Stimulated activated CD8-positive, alpha-beta memory T cell treated with anti-CD3 and anti-CD28 coated beads, Interleukin-12 subunit alpha, Interleukin-12 subunit beta, amount 100 ng/mL, for 1 hour (primary cell): ENCODE measurements around the gene OVCH1.

Experiments
- DNase-seq: peaks from one replicate; pipeline ENCODE4 v3.0.0-alpha.2; 2020; ENCODE audit warnings: low read depth

Gene OVCH1, protein sequence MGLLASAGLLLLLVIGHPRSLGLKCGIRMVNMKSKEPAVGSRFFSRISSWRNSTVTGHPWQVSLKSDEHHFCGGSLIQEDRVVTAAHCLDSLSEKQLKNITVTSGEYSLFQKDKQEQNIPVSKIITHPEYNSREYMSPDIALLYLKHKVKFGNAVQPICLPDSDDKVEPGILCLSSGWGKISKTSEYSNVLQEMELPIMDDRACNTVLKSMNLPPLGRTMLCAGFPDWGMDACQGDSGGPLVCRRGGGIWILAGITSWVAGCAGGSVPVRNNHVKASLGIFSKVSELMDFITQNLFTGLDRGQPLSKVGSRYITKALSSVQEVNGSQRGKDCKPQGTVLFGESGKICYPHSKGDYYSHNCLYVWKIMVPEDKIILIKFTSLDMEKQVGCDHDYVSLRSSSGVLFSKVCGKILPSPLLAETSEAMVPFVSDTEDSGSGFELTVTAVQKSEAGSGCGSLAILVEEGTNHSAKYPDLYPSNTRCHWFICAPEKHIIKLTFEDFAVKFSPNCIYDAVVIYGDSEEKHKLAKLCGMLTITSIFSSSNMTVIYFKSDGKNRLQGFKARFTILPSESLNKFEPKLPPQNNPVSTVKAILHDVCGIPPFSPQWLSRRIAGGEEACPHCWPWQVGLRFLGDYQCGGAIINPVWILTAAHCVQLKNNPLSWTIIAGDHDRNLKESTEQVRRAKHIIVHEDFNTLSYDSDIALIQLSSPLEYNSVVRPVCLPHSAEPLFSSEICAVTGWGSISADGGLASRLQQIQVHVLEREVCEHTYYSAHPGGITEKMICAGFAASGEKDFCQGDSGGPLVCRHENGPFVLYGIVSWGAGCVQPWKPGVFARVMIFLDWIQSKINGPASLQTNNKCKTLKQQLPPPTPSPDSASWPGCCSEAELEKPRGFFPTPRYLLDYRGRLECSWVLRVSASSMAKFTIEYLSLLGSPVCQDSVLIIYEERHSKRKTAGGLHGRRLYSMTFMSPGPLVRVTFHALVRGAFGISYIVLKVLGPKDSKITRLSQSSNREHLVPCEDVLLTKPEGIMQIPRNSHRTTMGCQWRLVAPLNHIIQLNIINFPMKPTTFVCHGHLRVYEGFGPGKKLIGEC

DNA sequence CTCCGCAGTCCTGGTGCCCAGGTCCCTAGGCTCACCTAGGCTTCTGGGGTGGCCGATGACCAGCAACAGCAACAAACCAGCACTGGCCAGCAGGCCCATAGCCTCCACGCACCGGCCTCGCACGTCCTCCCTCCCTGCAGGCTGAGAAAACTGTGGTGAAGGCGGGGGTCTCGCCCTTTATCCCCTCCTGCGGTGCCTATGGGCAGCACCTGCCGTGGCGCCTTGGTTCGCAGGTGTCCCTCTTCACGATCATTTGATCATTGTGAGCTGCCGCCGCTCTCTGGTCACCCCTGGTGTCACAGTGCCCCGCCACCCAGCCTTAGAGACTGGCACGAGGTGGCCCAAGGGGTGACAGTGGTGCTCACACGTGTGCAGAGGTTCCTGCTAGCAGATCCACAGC is at the start of gene OVCH1:
OVCH1 (minus strand) TSS at position 99 of the 400 bp plus-strand sequence; CDS start at position 99, 0 bp downstream.
- no peak for DNase-seq

DNA sequence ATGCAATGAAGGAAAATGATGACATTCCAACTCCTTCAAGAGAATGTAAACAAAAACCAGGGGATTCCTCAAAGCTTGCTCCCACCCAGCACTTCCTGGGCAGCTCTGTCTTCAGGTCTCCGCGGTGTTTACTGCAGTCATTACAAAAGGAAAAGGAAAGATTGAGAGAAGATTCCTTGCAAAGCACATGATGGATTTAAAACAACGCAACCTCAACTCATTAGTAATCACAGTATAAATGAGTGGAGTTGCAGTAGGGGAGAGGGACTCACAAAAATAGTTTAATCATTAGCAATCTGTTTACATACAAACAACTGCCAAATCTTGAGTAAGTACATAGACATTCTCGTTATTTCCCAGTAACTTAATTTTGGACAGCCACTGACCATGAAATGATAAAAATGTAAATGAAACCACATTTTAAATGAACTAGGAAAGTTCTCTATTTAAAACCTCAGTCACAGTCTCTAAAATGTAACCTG is 49.7 kb upstream of the OVCH1 start:
- DNase-seq = no peak

DNA sequence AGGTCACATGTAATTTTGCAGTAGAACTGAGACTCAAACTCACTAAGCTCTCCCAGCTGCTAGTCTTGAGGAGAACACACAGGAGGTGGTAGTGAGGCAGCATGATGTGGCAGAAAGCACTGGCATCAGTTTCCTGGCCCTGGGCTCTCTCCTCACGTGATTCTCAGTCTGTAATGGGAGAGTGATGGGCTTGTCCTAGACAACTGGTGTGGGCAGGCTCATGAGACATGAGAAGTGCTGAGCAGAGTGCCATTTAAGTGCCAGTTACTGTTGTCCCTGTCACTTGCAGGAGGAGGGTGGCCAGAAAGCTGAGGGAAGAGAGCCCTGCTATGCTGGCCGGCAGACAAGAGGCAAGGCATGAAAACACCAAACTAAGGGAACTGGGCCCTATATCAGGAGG is 48.5 kb upstream of the OVCH1 start:
- DNase-seq = no peak

DNA sequence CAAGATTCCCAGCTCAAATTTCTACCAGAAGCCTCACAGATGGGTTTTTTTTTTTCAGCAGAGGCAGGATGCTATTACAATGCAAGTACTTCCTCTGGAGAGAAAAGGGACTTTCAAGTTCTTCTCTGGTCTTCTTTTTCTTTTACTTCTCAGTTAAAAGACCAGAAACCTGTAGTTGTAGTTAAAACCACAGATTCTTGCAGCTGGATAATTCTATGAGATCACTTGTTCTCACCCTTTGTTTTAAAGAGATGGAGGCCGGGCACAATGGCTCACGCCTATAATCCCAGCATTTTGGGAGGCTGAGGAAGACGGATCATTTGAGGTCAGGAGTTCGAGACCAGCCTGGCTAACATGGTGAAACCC is 47.6 kb upstream of the OVCH1 start:
- DNase-seq = no peak

DNA sequence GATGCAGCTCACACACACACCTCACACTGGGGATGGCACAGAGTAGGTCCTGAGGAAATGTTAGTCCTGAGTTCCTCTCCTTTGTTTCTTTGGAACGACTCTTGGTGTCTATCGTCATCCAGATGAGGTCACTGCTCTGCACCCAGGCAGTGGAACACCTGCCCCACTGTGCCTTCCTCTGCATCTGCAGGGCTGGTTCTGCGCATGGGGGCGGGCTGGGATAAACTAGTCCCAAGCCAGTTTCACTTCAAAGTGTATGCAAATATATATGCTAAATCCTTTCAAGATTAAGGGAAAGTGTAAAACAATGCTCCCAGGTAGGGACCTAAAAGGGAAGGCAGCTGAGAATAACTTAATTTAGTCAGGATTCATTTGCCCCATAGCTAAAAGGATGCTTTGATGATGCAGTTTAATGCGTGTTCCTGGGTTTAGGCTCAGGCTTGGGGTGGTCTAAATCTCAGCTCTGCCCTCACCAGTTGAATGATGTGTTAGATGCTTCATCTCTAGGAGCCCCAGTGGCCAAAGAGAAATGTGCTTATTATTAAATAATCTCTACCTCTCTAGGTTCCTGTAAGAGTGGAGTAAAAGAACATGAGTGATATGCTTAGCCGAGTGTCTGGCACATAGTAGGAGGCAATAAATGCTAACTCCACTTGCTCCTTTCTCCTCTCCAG is 47.1 kb upstream of the OVCH1 start:
- DNase-seq = no peak

DNA sequence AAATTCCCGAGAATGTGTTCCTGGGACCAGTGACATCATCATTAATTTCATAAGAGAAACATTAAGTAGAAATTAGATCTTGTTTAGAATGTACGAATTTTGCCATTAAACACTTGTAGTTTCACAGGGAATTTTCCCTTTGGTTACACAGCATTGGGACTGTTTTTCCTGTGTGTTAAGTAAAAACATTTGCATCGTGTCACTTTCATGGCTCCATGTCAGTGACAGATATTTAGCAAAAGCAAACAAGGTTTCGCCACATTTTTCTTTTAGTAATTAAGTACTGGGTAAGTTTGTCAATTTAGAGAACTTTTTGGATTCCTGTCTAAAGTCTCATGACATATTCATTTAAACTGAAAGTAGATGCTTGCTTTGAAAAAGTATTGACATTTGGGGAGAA is 45.5 kb upstream of the OVCH1 start:
- DNase-seq = no peak

DNA sequence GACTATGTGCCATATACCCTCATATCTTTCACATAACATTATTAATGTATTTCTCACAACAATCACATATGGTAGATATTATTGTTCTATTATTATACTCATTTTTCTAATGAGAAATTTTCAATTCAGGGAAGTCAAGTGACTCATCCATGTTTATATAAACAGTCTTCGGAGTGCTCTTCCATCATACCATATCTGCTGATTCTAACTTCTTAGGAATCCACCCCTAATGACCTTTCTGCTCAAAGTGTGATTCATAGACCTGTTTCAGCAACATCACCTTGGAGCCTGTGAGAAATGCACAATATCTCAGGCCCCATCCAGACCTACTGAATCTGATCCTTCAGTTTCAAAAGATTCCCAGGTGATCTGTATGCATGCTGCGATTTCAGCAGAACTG is 39.8 kb upstream of the OVCH1 start:
- no peak for DNase-seq

DNA sequence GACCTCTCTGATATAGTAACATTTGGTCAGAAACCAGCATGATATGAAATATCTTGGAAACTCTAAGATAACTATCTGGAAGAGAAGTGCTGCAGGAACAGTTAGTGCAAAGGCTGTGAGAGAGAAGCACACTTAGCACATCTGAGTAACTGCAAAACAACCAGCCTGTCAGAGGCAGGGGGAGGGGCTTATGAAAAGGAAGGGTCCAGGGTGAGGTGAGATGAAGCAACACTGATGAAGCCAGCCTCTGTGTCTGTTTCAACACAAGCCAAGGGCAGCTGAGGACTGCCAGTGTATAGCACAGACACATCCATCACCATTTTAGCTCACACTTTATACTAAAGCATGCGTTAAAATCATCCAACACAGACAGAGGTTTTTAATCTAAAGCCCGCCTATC is 37.4 kb upstream of the OVCH1 start:
- no peak for DNase-seq

DNA sequence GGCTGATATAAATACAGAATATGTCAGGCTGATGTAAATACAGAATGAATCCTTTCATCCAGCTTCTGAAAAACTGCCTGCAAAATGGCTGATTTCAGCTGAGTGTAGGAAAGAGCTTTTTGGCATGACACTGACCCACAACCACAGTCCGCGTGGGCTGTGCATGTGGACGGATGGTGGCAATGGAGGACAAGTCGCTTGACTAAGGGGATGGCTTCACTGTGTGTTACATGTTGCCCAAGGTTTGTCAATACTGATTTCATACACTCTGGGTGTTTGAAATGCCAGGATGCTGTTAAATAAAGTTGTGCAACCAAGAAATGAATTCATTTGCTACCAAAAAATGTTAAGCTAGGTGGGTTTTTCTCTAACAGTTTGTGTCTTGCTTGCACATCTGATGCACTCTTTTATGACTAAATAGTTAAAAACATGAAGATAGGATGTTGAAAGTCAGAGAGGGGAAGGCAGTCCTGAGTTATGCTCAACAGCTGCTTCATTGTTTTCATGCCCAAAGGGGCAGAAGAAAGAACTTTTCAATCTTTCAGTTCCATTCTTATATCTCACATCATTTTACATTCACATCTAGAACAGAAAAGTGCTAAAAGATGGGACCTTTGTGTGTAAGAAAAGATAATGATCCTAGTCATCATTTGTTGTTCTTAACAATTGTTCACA is 36.5 kb upstream of the OVCH1 start:
- no peak for DNase-seq

DNA sequence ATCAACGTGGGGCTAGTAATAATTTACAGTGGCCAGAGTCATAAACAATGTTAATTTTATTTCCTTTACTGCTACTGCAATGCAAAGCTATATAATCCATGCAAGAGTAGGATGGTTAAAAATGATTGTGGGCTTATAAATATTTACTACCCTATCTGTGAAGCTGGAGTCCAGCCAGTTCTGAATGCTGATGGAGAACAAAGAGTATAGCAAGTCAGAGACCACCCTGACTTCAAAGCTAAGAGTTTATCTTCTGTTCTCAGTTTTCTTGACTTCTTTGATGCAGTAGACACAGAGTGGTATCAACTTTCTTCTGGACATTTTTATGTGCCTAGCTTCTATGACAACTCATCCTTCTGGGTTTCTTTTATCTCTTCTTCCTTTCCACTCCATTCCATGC is 34.0 kb upstream of the OVCH1 start:
- no peak for DNase-seq

DNA sequence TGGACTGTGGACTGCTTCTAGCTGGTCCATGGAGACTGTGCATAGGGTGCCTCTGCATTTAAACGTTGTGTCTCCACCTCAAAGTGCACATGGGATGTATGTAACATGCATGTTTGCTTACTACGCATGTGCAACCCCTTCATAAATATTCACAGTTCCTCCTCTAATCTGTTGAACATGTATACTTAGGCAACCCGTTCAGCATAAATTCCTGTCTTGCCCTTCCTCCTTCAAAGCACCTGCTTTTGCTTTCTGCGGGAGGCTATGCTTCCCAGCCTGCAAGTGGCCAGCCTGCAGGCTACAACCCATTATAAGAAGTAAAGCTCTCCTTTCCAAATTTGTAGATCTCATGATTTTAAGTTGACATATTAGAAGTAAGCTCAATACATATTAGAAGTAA is 33.0 kb upstream of the OVCH1 start:
- DNase-seq = no peak

DNA sequence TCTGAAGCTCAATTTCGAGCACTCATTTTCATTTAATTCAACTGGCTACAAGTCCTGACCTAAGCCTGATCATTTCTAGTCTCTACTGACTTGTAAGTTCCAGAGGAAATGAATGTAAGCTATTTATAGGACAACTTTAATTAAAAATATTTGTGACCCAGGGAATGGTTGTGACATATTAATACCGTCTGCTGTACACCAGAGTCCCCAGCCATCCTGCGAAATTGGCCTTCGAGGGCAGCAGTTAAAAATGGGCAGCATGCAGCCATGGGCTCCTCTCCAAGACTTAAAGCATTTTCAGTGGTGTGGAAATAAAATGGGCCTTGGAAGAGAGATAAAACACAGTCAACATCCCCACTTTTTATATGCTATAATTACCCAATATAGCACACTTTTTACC is 30.7 kb upstream of the OVCH1 start:
- no peak for DNase-seq

DNA sequence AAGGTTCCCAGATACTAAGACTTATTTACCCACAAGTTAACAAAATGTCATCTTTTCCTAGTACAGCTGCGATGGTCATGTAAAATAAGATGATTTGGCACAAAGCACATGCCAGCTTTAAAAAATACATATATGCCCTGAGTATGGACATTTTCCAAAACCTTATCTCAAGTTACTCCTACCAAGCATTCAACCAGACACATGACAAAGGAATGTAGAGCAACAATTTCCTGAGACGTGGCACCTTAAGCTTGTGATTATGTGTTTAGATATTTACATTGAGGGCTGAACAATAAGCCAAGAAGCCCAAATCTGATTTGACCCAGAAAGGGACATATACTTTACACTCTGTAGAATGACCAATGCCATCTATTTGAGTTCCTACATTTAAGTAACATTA is 24.5 kb upstream of the OVCH1 start:
- no peak for DNase-seq

DNA sequence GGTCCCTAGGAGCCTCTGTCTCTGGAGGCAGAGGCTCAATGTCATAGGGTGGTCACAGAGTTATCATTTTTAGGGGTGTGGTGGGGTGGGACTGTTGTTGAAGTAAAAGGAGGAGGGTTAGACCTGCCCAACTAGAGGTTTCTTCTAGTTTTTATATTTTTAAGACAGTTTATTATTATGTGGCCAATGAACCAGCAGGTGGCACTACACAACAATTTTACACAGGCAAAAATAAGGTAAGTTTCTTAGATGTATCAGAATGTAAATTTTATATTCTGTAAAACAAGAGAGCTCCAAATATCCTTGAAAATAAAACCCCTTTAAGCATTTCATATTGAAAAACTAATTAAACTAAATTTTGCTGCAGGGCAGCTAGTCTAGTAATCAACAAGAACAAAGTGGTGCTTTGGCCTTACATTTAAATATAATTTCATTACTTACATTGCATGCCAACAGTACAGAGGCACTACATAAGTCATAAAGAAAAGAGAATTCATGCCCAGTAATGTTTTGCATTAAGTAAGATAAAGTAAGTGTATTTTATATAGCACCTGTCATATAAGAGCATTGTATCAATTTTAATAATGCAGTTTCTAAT is 22.2 kb upstream of the OVCH1 start:
- DNase-seq = no peak

DNA sequence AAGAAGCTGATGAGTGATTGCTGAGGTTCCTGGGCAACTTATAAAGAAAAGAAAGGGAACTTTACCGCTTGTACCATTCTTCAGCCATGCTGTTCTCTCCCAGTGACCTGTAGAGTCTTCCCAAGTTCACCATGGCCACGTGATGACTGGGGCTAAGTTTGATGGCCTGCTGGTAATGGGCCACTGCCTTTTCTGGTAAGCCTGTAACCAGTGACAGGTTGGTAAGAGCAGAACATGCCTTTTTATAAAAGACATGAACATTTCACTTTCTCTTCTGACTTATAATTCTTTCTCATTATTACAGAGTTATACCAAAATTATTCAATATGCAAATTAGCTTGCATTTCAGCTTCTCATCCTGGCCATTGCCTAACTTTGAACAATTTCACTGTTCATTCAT is 20.9 kb upstream of the OVCH1 start:
- DNase-seq = no peak

DNA sequence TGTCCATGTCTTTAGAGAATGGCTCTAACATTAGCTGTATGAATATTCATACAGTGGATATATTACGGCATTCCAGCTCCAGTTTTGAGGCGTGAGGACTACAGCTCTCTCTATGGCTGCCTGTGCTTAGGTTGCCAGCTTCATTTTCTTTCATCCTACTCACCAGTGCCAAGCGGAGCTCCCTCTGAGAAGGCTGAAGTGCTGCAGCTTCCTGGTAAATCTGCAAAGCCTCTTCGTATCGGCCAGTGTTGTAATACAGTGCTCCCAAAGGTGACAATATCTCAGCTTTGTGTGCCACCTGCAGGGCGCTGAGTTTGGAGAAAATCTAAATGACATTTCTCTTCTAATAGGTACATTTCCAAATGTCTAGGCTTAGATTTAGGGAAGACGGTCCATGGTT is 19.8 kb upstream of the OVCH1 start:
- DNase-seq = no peak

DNA sequence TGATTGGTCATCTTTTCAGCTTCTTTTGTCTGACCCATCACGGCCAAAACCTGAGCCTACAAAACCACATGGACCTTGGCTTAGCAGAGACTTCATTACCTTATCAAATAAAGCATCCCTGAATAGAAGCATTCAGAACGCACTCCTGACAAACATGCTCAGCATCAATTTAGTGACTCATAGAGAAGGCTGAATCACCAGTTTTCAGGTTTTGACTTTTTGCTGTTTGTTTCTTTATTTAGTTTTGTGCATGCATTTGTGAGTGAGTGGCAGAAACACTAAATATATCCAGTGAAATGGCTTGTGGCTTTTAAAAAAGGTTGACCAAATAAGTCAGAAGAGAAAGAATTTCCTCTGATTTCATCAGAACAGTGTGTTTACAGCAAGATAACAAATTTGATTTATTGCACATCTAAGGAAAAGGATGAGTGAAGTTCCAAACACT is 19.0 kb upstream of the OVCH1 start:
- no peak for DNase-seq

DNA sequence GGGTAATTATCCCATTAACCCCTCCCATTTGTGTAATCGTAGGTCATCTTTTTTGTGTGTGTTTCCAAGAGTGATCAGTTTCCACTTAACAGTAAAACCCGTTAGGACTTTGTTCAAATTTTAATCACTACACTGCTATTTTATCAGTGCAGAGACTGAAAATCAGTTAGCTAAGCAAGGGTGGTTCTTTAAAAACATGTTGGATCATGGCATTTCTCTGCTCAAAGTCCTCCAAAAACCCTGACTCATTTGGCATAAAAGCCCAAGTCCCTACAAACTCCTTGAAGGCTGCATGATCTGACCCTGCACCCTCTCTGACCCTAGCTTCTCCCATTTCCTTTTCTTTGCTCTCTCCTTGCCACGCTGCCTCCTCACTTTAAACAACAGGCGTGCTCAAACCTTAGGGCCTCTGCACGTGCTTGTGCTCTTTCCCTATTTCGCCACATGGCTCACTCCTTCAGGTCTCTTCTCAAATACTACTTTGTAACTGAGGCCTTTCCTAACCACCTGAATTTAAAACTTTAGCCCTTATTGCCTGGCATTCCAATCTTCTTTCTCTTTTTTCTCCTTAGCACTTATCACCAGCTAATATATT is 13.2 kb upstream of the OVCH1 start:
- DNase-seq = no peak

DNA sequence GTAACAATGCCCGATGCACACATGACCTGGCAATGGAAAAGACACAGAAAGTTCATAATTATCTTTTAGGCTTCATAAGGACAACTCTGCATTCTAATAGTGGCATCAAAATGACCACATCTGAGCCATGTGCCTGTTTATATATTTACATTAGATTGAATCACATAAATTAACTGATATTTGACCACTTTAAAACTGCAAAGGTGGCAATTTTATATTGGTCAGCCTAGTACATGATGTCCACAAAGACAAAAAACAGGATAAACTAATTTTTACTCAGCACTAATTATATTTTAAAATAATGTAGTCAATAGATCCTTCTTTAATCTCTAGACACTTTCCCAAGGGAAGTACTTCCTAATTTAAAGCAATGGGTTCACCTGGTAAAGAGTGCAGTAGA is 12.0 kb upstream of the OVCH1 start:
- DNase-seq = no peak

DNA sequence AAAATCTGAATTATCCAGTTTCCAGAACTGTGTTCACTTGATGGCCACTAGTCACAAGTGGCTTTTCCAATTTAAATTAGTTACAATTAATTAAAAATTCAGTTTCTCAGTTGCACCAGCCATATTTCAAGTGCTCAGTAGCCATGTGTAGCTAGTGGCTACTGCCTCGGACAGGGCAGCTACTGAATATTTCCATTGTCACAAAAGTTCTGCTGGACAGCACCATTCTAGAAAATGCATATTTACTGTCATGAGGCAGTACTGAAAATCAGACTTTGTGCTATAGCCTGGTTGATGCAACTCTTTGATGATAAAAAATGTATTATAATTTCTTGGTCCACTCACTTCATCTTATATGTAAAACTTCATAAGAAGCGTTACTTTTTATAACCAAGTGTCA is 11.5 kb upstream of the OVCH1 start:
- no peak for DNase-seq

DNA sequence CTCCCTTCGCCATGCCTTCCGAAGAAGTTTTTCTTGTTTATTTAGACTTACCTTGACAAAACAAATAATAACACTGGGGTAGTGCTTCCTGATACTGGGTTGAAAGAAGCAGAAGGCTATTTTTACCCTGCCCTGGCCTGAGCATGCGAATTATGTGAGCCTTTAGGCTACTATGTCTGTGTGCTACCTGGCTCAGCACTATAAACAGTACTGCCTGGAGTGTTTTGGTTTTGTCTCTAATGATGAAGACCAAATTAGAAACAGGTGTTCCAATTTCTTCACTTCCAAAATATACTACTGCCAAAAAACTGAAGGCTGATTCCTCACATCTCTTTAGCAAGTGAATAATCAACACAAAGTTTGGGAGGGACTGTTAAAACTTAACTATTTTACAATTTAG is 7.6 kb upstream of the OVCH1 start:
- DNase-seq = no peak
